Medulla oblongata (tissue), 1 donor: ENCODE results near the gene WFIKKN1.
A peak's percentile ranks its signal among the peaks of the same experiment; 100 is the strongest.

Source experiments
- DNase-seq: peaks from one replicate; pipeline ENCODE4 v3.0.0-alpha.2; 2015; ENCODE audit errors: extremely low spot score

Gene WFIKKN1

GRCh38 chr16:630815-631405 is at the start of gene WFIKKN1:
TSS of gene WFIKKN1 (plus strand) at chr16:630985. CDS start at chr16:631254, 269 bp downstream.
- no peak for DNase-seq

- no peak for DNase-seq
Measured at GRCh38 chr16:582218-582613, 48.6 kb upstream of the WFIKKN1 start.

GRCh38 chr16:582614-583331 is 48.0 kb upstream of the WFIKKN1 start:
- DNase-seq, result no peak

GRCh38 chr16:583470-583814 is 47.3 kb upstream of the WFIKKN1 start:
- no peak for DNase-seq

GRCh38 chr16:583815-584591 is 46.8 kb upstream of the WFIKKN1 start:
- DNase-seq, result no peak

- no peak for DNase-seq
Measured at GRCh38 chr16:585351-585750, 45.4 kb upstream of the WFIKKN1 start.

- no peak for DNase-seq
Measured at GRCh38 chr16:586047-586644, 44.6 kb upstream of the WFIKKN1 start.

GRCh38 chr16:586645-587590 is 43.9 kb upstream of the WFIKKN1 start:
- peak; percentile 45 for DNase-seq

GRCh38 chr16:588639-588888 is 42.2 kb upstream of the WFIKKN1 start:
- no peak for DNase-seq

- peak; percentile 97 for DNase-seq
Measured at GRCh38 chr16:588889-589657, 41.7 kb upstream of the WFIKKN1 start.

GRCh38 chr16:589658-590187 is 41.1 kb upstream of the WFIKKN1 start, which contains the start of gene RAB40C:
TSS of gene RAB40C (plus strand) at chr16:590066. CDS start at chr16:590292, 226 bp downstream.
- peak; percentile 99 for DNase-seq

GRCh38 chr16:590188-590814 is 40.5 kb upstream of the WFIKKN1 start:
- no peak for DNase-seq

- no peak for DNase-seq
Measured at GRCh38 chr16:590815-591200, 40.0 kb upstream of the WFIKKN1 start.

- DNase-seq, result no peak
Measured at GRCh38 chr16:591231-591630, 39.6 kb upstream of the WFIKKN1 start.

GRCh38 chr16:591892-592517 is 38.8 kb upstream of the WFIKKN1 start:
- no peak for DNase-seq

- DNase-seq, result peak; percentile 76
Measured at GRCh38 chr16:592518-593306, 38.1 kb upstream of the WFIKKN1 start.

- no peak for DNase-seq
Measured at GRCh38 chr16:593406-593805, 37.4 kb upstream of the WFIKKN1 start.

- DNase-seq, result no peak
Measured at GRCh38 chr16:593807-594206, 37.0 kb upstream of the WFIKKN1 start.

- DNase-seq, result no peak
Measured at GRCh38 chr16:595094-595528, 35.7 kb upstream of the WFIKKN1 start.
